ENCODE results near the gene FAM168A. TPM values are rescaled to one million over a fixed set of nuclear protein-coding genes. Genes with fewer than 3 reads are reported as not detected.

Gene FAM168A
- total RNA-seq, 1 donor: 28.2 TPM

GRCh38 chr11:73508243-73509176 is 89.4 kb downstream of the FAM168A start:
- Histone ChIP-seq H3K79me2 (ENCODE audit: insufficient read depth, low read length) (peaks cover 30% of the 10 kb centered on the region), H2AFZ (ENCODE audit: low read length) (no peak overlapping the region), H3K4me1 (ENCODE audit: insufficient read depth, low read length) (peaks cover 6% of the 10 kb centered on the region), H3K9me3 (ENCODE audit: low read depth, low read length) (no peaks in the 10 kb centered on the region), H3K27me3 (ENCODE audit: insufficient read depth, low read length) (no peaks in the 10 kb centered on the region), H3K27ac (ENCODE audit: low read depth, low read length) (no peak overlapping the region), H3K4me2 (ENCODE audit: insufficient read depth, low read length) (no peak overlapping the region), H3K4me3 (ENCODE audit: insufficient read depth, low read length) (no peak overlapping the region), H4K20me1 (ENCODE audit: insufficient read depth, low read length) (peaks cover 15% of the 10 kb centered on the region), H3K36me3 (ENCODE audit: insufficient read depth, low read length) (no peaks in the 10 kb centered on the region)
- no peak for DNase-seq (ENCODE audit: insufficient read length, low spot score, missing footprints)
- TF ChIP-seq CTCF (IDR thresholded peaks at IDR 0.05; ENCODE audit: extremely low read depth, low read depth, low read length): no peak

GRCh38 chr11:73507086-73507485 is 90.8 kb downstream of the FAM168A start:
- Histone ChIP-seq H4K20me1 (ENCODE audit: insufficient read depth, low read length) (peaks cover 11% of the 10 kb centered on the region), H3K36me3 (ENCODE audit: insufficient read depth, low read length) (no peaks in the 10 kb centered on the region), H3K27me3 (ENCODE audit: insufficient read depth, low read length) (no peaks in the 10 kb centered on the region), H3K4me3 (ENCODE audit: insufficient read depth, low read length) (no peak overlapping the region), H3K79me2 (ENCODE audit: insufficient read depth, low read length) (peaks cover 31% of the 10 kb centered on the region), H3K4me2 (ENCODE audit: insufficient read depth, low read length) (no peak overlapping the region), H3K4me1 (ENCODE audit: insufficient read depth, low read length) (peaks cover 6% of the 10 kb centered on the region), H2AFZ (ENCODE audit: low read length) (no peak overlapping the region), H3K27ac (ENCODE audit: low read depth, low read length) (no peak overlapping the region), H3K9me3 (ENCODE audit: low read depth, low read length) (no peaks in the 10 kb centered on the region)
- TF ChIP-seq CTCF (IDR thresholded peaks at IDR 0.05; ENCODE audit: extremely low read depth, low read depth, low read length): no peak
- no peak for DNase-seq (ENCODE audit: insufficient read length, low spot score, missing footprints)

- peaks cover 9% of the 10 kb centered on the region for H4K20me1 ChIP-seq (ENCODE audit: insufficient read depth, low read length)
- H3K79me2 ChIP-seq (ENCODE audit: insufficient read depth, low read length): peaks cover 33% of the 10 kb centered on the region
- H3K27me3 ChIP-seq (ENCODE audit: insufficient read depth, low read length): no peaks in the 10 kb centered on the region
- TF ChIP-seq CTCF (IDR thresholded peaks at IDR 0.05; ENCODE audit: extremely low read depth, low read depth, low read length): no peak
- no peaks in the 10 kb centered on the region for H3K9me3 ChIP-seq (ENCODE audit: low read depth, low read length)
- DNase-seq (ENCODE audit: insufficient read length, low spot score, missing footprints): no peak
- H3K36me3 ChIP-seq (ENCODE audit: insufficient read depth, low read length): no peaks in the 10 kb centered on the region
- no peak overlapping the region for H3K4me2 ChIP-seq (ENCODE audit: insufficient read depth, low read length)
- H3K27ac ChIP-seq (ENCODE audit: low read depth, low read length): no peak overlapping the region
- H2AFZ ChIP-seq (ENCODE audit: low read length): no peak overlapping the region
- H3K4me3 ChIP-seq (ENCODE audit: insufficient read depth, low read length): no peak overlapping the region
- peaks cover 6% of the 10 kb centered on the region for H3K4me1 ChIP-seq (ENCODE audit: insufficient read depth, low read length)
Observed at GRCh38 chr11:73506038-73506437, 91.9 kb downstream of the FAM168A start.

- Histone ChIP-seq H3K79me2 (ENCODE audit: insufficient read depth, low read length) (peaks cover 47% of the 10 kb centered on the region), H4K20me1 (ENCODE audit: insufficient read depth, low read length) (peaks cover 19% of the 10 kb centered on the region), H2AFZ (ENCODE audit: low read length) (no peak overlapping the region), H3K4me2 (ENCODE audit: insufficient read depth, low read length) (no peak overlapping the region), H3K27me3 (ENCODE audit: insufficient read depth, low read length) (no peaks in the 10 kb centered on the region), H3K4me1 (ENCODE audit: insufficient read depth, low read length) (peaks cover 14% of the 10 kb centered on the region), H3K4me3 (ENCODE audit: insufficient read depth, low read length) (no peak overlapping the region), H3K36me3 (ENCODE audit: insufficient read depth, low read length) (no peaks in the 10 kb centered on the region), H3K9me3 (ENCODE audit: low read depth, low read length) (no peaks in the 10 kb centered on the region), H3K27ac (ENCODE audit: low read depth, low read length) (no peak overlapping the region)
- no peak for DNase-seq (ENCODE audit: insufficient read length, low spot score, missing footprints)
- TF ChIP-seq CTCF (IDR thresholded peaks at IDR 0.05; ENCODE audit: extremely low read depth, low read depth, low read length): no peak
Observed at GRCh38 chr11:73498343-73498742, 99.6 kb downstream of the FAM168A start.

Measured in osteoblast (primary cell).